ENCODE results near the gene POTEH. TPM values are rescaled to one million over a fixed set of nuclear protein-coding genes. Genes with fewer than 3 reads are reported as not detected.
"Not testable (repeated sequence)": the region's sequence is repeated elsewhere in the genome, so short reads cannot be mapped to it uniquely, and the experiment has no call there.

POTEH gene
- total RNA-seq, 2 donors from 2014 or later: not detected

DNA sequence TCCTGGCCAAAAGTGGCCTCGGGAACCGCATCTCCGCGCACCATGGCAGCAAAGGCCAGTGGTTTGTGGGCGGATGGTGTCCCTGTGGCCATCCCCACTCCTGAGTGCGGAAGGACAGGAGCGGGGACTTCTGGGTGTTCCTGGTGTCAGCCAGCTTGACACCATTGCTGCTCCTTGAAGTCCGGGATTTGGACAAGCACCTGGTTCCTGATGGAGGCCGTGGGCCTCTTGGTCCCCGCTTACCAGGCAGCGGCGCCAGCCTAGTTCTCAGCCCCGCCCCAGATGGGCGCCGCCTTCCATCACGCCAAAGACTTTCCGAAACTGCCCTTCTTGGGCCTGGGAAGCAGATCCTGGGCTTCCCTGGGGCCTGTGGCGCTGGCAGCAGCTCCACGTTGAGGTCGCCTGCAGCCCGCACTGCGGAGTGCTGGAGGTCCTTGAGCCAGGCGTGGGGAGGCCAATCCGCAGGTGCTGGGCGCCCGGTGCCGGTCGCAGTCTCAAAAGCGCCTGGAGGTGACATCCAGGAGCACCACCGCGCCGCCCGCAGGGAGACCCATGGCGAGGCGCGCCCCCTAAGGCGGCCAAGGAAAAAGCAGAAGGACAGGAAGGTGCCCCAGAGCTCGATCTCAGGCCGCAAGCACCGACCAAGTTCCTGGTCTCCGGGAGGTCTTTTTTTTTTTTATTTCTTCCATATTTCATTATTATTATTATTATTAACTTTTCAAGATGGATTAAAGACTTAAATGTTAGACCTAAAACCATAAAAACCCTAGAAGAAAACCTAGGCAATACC lies 59.5 kb downstream of the POTEH start:
- intact Hi-C loops (cut with DNase I); H3K4me1 ChIP-seq; H3K36me3 ChIP-seq; H3K4me3 ChIP-seq; DNase-seq; H3K9me3 ChIP-seq; H3K9ac ChIP-seq (ENCODE audit: low read depth in 2 of 2, low read length in 2 of 2); H3K27me3 ChIP-seq; H3K27ac ChIP-seq: not testable (repeated sequence)

DNA sequence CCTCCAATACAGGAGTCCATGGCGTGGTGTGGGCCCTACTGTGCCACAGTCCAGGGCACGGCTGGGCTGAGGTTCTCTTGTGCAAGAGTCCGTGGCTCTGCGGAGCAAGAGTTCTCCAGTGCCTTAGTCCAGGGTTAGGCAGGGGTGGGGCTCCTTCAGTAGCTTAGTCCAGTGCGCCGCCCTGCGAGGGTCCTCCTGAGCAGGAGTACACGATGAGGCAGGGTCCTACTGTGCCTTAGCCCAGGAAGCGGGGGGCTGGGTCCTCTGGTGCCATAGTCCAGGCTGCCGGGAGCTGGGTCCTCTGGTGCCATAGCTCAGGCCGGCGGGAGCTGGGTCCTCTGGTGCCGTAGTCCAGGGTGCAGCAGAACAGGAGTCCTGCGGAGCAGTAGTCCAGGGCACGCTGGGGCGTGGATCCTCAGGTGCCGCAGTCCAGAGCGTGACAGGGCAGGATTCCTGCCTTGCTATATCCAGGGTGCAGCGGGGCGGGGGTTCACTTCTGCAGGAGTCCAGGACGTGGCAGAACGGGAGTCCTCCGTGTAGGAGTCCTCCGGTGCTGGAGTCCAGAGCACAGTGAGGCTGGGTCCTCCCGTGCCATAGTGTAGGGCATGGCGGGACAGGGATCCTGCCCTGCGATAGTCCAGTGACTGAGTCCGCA lies 69.7 kb downstream of the POTEH start:
- H3K9ac ChIP-seq (ENCODE audit: low read depth in 2 of 2, low read length in 2 of 2); DNase-seq; H3K27me3 ChIP-seq; H3K27ac ChIP-seq; H3K4me3 ChIP-seq; intact Hi-C loops (cut with DNase I); H3K4me1 ChIP-seq; H3K36me3 ChIP-seq; H3K9me3 ChIP-seq: not testable (repeated sequence)

DNA sequence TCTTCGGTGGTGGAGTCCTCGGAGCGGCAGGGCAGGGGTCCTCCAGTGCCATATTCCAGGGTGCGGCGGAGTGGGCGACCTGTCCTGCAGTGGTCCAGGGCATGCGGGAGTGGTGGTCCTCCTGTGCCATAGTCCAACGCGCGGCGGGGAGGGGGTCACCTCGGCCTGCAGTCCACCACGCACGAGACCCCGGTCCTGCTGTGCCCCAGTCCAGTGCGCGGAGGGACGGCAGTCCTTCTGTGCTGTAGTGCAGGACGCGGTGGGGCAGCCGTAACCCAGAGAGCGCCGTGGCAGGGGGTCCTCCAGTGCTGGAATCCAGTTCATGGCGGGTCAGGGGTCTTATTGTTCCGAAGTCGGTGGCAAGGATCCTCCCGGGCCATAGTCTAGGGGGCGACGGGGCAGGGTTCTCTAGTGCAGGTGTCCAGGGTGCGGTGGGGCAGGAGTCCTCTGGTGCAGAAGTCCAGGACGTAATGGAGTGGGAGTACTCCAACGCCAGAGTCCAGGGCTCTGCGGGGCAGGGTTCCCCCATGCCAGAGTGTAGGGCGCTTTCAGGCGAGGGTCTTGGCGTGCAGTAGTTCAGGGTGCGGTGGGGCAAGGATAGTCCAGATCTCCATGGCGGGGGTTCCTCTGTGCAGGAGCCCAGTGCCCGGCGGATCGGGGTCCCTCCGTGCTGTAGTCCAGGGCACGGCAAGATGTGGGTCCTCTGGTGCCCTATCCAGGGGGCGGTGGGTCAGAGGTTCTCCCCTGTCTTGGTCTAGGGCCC lies 70.7 kb downstream of the POTEH start:
- H3K27me3 ChIP-seq; H3K27ac ChIP-seq; H3K36me3 ChIP-seq; DNase-seq; H3K4me3 ChIP-seq; H3K4me1 ChIP-seq; H3K9me3 ChIP-seq; H3K9ac ChIP-seq (ENCODE audit: low read depth in 2 of 2, low read length in 2 of 2); intact Hi-C loops (cut with DNase I): not testable (repeated sequence)

DNA sequence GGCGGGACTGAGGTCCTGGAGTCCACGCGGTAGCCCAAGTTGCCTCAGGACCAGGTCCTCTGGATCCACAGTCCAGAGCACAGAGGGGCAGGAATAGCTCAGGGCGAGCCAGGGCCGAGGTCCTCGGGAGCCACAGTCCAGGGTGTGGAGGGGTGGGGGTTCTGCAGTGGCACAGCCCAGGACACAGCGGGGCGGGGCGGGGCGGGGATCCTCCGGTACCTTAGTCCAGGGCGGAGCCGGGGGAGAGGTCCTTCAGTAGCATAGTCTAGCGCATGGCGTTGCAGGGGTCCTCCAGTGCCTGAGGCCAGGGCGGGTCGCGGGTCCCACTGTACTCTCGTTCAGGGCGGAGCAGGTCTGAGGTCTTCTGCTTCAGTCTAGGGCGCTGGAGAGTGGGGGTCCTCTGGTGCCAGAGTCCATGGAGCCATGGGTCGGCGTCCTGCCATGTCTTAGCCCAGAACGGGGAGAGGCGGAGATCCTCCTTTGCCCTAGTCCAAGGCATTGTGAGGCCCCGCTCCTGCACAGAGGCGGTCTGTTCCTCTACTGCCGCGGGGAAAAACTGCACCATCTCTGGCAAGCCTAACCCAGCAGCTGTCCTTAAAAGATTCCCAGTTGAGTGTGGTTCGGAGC lies 71.4 kb downstream of the POTEH start:
- H3K9ac ChIP-seq (ENCODE audit: low read depth in 2 of 2, low read length in 2 of 2); H3K27ac ChIP-seq; H3K4me1 ChIP-seq; H3K36me3 ChIP-seq; DNase-seq; H3K4me3 ChIP-seq; H3K27me3 ChIP-seq; intact Hi-C loops (cut with DNase I); H3K9me3 ChIP-seq: not testable (repeated sequence)

DNA sequence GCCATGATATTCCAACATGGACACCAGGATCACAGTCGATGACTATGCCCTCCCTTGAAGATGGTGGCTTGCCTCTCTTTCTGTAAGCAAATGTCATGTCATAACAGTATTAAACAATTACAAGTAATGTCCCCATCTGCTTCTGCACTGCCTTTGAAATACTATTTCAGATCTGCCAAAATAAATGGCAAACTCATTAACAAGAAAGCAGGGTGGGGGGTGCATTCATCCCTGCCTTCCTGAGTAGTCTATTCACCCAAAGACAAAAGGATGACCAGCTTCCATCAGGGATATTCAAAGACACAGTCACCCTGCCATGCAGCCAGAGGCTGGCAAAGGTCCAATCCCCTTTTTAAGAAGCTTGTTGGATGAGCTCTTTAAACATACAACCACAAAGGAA lies 73.7 kb downstream of the POTEH start:
- H3K9ac ChIP-seq (ENCODE audit: low read depth in 2 of 2, low read length in 2 of 2); H3K27me3 ChIP-seq; H3K4me3 ChIP-seq; DNase-seq; intact Hi-C loops (cut with DNase I); H3K9me3 ChIP-seq; H3K27ac ChIP-seq; H3K36me3 ChIP-seq; H3K4me1 ChIP-seq: not testable (repeated sequence)

Other genes with a start within 250 kb of the POTEH start
- gene OR11H1, start 161.8 kb upstream of the POTEH start, total RNA-seq: not detected